HG03575 (cell line): ENCODE measurements around the gene EIF3A.
"Not testable (repeated sequence)": the region's sequence is repeated elsewhere in the genome, so short reads cannot be mapped to it uniquely, and the experiment has no call there.

Source experiments
- ATAC-seq: cut with Tn5 transposase; IDR thresholded peaks from one replicate; pipeline ENCODE4 v1.9.1; 2021; ENCODE audit not compliant: unreplicated experiment, insufficient number of reproducible peaks, low FRiP score; ENCODE audit errors: extremely low read depth

The EIF3A gene

GRCh38 chr10:119061926-119062325, 18.7 kb downstream of the EIF3A start:
- no peak for ATAC-seq

DNA sequence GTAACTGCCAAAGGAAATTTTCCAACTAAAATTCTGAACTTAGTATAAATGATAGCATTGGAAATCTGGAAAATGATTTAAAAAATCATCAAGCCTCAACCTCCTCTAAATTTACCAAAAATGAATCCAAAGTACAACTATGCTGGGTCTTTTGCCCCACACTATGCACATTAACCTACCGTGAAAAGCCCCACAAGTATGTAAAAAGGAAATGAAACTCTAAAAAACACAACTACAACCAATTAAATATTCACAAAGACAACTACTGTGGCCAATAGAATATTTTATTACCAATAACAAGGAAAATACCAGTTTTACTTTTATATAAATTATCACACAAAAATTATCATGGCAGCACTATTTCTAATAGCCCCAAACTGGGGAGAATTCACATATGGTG, 19.3 kb downstream of the EIF3A start:
- ATAC-seq = no peak

- no peak for ATAC-seq
Measured at GRCh38 chr10:119060107-119060506, 20.5 kb downstream of the EIF3A start.

- ATAC-seq = no peak
Measured at GRCh38 chr10:119059557-119059956, 21.1 kb downstream of the EIF3A start.

GRCh38 chr10:119058010-119058409, 22.6 kb downstream of the EIF3A start:
- no peak for ATAC-seq

- no peak for ATAC-seq
Measured at GRCh38 chr10:119055472-119055871, 25.1 kb downstream of the EIF3A start.

- no peak for ATAC-seq
Measured at GRCh38 chr10:119051775-119052174, 28.8 kb downstream of the EIF3A start.

DNA sequence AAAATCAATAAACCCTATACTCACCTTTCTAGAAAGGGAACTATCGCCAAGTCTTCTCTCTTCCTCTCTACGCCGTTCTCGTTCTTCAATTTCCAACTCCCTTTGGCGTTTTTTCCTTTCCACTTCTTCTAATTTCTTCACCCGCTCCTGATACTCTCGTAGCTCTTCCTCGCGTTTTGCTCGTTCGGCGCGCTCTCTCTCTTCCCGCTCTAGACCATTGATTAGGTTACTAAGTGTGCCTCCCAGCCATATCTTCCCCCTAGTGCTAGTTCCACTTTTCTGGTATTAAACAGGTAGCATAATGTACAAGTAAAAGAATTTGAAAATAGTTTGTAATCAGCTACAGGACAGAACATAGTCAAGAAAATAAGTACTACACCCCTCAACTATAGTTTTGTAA, 30.8 kb downstream of the EIF3A start:
- ATAC-seq = no peak

GRCh38 chr10:119049361-119049760, 31.3 kb downstream of the EIF3A start:
- no peak for ATAC-seq

GRCh38 chr10:119045561-119045960, 35.1 kb downstream of the EIF3A start:
- ATAC-seq = no peak

DNA sequence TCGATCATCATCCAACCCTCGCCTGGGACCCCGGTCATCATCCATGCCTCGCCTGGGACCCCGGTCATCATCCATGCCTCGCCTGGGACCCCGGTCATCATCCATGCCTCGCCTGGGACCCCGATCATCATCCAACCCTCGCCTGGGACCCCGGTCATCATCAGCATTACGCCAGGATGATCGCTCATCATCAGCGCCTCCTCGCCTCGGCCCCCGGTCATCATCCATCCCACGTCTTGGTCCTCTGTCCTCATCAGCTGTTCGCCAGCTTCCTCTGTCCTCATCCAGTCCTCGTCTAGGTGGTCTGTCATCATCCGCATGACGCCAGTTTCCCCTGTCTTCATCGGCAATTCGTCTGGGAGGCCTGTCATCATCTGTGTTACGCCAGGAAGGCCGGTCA, 38.4 kb downstream of the EIF3A start:
- ATAC-seq = no peak

DNA sequence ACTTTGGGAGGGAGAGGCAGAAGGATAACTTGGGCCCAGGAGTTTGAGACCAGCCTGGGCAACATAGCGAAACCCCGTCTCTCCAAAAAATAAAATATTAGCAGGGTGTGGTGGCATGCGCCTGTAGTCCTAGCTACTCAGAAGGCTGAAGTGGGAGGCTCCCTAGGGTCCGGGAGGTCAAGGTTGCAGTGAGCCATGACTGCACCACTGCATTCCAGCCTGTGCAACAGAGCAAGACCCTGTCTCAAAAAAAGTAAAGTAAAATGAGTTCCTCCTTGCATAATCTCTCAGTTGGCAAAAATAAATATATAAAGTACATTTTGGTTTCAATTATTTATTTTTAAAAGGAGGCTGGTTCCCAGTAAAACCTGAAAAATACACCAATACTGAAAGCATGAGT, 39.3 kb downstream of the EIF3A start:
- no peak for ATAC-seq

- ATAC-seq = no peak
Measured at GRCh38 chr10:119039161-119039560, 41.5 kb downstream of the EIF3A start.

DNA sequence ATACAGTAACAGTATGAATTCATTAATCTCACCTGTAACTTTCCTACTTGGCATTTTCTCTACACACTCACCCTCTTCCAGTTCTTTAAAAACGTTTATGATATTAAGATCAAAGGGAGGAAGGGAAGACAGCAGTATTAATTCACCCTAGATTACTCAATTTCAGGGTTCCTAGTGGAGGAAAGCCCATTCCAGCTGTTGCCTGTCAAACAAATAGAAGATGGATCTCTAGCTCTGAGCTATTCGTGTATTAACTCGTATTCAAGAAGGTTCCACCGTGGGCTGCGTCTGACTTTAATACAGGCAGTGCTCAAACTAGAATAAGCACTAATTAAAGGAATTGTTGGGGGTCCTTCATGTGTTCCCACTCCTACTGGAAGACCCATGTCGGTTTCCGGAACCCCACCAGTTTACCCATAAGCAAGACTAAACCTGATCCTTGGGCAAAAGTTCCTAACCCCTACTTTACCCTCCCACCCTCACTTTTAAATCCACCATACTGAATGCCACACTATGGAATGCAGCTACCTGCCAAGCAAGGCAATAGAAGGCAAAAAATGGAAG, 49.0 kb downstream of the EIF3A start:
- ATAC-seq = no peak

DNA sequence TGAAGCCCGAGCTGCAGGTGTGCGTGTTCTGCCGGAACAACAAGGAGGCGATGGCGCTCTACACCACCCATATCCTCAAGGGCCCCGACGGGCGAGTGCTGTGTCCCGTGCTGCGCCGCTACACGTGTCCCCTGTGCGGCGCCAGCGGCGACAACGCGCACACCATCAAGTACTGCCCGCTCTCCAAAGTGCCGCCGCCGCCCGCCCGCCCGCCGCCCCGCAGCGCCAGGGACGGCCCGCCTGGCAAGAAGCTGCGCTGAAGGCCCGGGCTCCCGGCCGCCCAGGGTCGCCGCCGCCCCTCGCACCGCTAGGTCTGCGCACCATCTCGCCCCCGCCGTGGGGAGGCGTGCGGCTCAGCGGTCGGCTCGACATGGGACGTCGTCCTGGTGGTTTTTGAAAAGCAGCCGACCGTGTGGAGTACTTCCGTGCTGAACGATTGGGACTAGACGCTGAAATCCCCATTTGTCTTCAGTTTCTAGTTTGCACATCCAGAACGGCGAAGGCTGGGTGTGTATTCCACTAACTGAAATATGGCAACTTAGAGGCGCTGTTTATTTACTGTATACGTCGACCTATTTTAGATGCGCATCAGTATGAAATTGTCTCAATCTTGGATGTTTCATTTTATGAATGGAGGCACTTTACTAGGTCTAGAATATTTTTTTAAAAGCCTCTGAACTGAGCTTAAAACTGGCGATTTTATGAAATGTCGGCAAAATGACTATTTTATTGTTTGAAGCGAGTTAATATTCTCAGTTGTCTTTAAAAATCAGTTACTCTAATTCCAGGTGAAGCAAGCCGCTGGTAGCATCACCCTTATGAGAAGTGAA, 50.0 kb downstream of the EIF3A start:
- peak; percentile 35 for ATAC-seq

- ATAC-seq = no peak
Measured at GRCh38 chr10:119029613-119030420, 50.8 kb downstream of the EIF3A start, which contains the start of gene NANOS1. Gene NANOS1 (plus strand): TSS chr10:119029714. CDS start chr10:119029802, 88 bp downstream.

DNA sequence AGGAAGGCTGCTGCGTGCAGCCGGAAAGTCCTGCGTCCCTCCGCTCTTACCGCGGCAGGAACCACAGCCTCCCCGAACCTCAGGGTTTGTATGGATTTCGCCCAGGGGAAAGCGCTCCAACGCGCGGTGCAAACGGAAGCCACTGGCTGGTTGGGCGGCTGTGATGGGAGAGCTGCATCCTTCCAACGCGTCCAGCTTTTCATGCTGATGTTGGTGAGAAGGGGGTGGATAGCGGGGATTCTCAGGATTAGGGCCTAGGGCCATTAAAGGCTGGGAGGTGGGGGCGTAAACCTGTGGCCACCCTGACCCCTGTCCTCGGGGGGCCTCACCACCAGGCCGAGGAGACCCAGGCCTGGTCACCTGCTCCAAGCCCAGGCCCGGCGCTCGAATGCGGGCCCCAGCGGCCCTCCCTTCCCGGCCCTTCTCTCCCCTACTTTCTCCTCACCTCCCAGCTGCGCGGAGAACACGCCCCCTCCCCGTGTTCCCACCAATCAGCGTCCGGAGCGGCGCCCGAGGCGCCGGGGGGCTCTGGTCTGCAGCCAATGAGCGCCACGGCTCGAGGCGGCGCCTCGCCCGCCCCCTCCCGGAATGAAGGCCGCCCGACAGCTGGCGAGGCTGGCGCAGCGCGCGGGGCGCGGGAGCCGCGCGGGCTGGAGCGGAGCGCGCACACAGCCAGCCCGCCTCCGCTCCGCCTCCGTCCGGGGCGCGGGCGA, 51.6 kb downstream of the EIF3A start:
- no peak for ATAC-seq

DNA sequence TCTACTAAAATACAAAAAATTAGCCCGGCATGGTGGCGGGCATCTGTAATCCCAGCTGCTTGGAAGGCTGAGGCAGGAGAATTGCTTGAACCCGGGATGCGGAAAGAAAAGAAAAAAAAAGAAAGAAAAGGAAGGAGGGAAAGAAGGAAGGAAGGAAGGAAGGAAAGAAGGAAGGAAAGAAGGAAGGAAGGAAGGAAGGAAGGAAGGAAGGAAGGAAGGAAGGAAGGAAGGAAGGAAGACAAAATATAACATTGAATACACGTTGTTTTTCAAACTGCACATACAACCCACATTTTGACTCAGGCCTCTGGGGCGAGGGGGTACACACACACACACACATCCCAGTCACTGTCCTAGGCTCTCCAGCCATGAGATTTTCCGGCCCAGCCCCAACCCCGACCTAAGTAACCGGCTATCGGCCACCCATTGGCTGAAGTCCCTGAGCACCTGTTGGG, 52.1 kb downstream of the EIF3A start:
- ATAC-seq = not testable (repeated sequence)
